ENCODE measurements around the gene REV1.

DNA sequence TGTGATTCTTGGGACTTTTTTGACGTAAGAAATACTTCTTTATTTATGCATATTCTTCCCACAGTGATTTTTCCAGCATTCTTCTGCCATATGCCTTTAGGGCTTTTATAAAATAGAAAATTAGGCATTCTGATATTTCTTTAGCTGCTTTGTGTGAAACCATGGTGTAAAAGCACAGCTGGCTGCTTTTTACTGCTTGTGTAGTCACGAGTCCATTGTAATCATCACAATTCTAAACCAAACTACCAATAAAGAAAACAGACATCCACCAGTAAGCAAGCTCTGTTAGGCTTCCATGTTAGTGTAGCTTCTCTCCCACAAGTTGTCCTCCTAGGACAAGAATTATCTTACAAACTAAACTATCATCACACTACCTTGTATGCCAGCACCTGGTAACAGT lies 90.0 kb downstream of the REV1 start:
- TF ChIP-seq RAD21 (IDR thresholded peaks at IDR 0.05; ENCODE audit: low read depth) = no peak
- TF ChIP-seq, protein P1, sequence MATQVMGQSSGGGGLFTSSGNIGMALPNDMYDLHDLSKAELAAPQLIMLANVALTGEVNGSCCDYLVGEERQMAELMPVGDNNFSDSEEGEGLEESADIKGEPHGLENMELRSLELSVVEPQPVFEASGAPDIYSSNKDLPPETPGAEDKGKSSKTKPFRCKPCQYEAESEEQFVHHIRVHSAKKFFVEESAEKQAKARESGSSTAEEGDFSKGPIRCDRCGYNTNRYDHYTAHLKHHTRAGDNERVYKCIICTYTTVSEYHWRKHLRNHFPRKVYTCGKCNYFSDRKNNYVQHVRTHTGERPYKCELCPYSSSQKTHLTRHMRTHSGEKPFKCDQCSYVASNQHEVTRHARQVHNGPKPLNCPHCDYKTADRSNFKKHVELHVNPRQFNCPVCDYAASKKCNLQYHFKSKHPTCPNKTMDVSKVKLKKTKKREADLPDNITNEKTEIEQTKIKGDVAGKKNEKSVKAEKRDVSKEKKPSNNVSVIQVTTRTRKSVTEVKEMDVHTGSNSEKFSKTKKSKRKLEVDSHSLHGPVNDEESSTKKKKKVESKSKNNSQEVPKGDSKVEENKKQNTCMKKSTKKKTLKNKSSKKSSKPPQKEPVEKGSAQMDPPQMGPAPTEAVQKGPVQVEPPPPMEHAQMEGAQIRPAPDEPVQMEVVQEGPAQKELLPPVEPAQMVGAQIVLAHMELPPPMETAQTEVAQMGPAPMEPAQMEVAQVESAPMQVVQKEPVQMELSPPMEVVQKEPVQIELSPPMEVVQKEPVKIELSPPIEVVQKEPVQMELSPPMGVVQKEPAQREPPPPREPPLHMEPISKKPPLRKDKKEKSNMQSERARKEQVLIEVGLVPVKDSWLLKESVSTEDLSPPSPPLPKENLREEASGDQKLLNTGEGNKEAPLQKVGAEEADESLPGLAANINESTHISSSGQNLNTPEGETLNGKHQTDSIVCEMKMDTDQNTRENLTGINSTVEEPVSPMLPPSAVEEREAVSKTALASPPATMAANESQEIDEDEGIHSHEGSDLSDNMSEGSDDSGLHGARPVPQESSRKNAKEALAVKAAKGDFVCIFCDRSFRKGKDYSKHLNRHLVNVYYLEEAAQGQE (IDR thresholded peaks at IDR 0.05; ENCODE audit: low read depth) = no peak
